Right atrium auricular region (tissue), 2 donors: ENCODE measurements around the gene CALD1. TPM values are rescaled to one million over a fixed set of nuclear protein-coding genes. Genes with fewer than 3 reads are reported as not detected.

ENCODE experiments used
- DNase-seq: peaks from one replicate; pipeline ENCODE4 v3.0.0-alpha.2; 2019; ENCODE audit warnings: low spot score
- H3K27ac ChIP-seq, 2 donors: fragments of 200-600 bp; sonication (generic); 1 replicate in 1 of 2; 2 replicates in 1 of 2; pipeline ENCODE4 v1.5.1; 2016 to 2019
- H3K27me3 ChIP-seq, 2 donors: fragments of 200-600 bp; sonication (generic); one replicate each; pipeline versions ENCODE4 v1.5.1 to v1.6.0; 2017 to 2019
- H3K36me3 ChIP-seq: fragments of 200-600 bp; sonication (generic); one replicate; pipeline ENCODE4 v1.5.1; 2016
- H3K4me1 ChIP-seq, 2 donors: fragments of 200-600 bp; sonication (generic); one replicate each; pipeline versions ENCODE4 v1.5.1 to v1.6.0; 2017 to 2019
- H3K4me3 ChIP-seq, 2 donors: fragments of 200-600 bp; sonication (generic); 1 replicate in 1 of 2; 2 replicates in 1 of 2; pipeline ENCODE4 v1.5.1; 2017 to 2019; ENCODE audit warnings: mild to moderate bottlenecking in 1 of 2, moderate library complexity in 1 of 2
- H3K9me3 ChIP-seq, 2 donors: fragments of 200-600 bp; sonication (generic); one replicate each; pipeline ENCODE4 v1.5.1; 2019
- CTCF ChIP-seq, 2 donors: fragments of 200-600 bp; sonication (generic); IDR thresholded peaks; one replicate each; pipeline ENCODE4 v1.5.1; 2019; ENCODE audit warnings: antibody characterized with exemption in 2 of 2
- total RNA-seq, 2 donors: library from RNA; depleted of rRNA; stranded (reverse); fragments of >200 nt; gene quantifications; one replicate each; pipeline ENCODE4 v1.1.0, GENCODE V29; 2016

CALD1 gene
- total RNA-seq, 2 donors from 2014 or later = 119 to 157 TPM

- Histone ChIP-seq H3K4me3 (no peak overlapping the region), H3K4me1 (peaks cover 2 to 93% of the 10 kb centered on the region in 2 donors), H3K9me3 (no peaks in the 10 kb centered on the region), H3K27me3 (no peaks in the 10 kb centered on the region), H3K36me3 (peaks cover 29% of the 10 kb centered on the region), H3K27ac (peak overlapping the region; percentile 69 to 76)
- TF ChIP-seq CTCF (IDR thresholded peaks at IDR 0.05) = no peak
- no peak for DNase-seq
Measured at GRCh38 chr7:134902058-134902457, 122.6 kb downstream of the CALD1 start.

GRCh38 chr7:134903073-134903790 lies 123.8 kb downstream of the CALD1 start:
- H3K27me3 ChIP-seq = no peaks in the 10 kb centered on the region
- peaks cover 2 to 93% of the 10 kb centered on the region in 2 donors for H3K4me1 ChIP-seq
- no peaks in the 10 kb centered on the region for H3K9me3 ChIP-seq
- DNase-seq = no peak
- TF ChIP-seq CTCF (IDR thresholded peaks at IDR 0.05) = no peak
- peak overlapping the region; percentile 69 to 76 for H3K27ac ChIP-seq
- peaks cover 29% of the 10 kb centered on the region for H3K36me3 ChIP-seq
- H3K4me3 ChIP-seq = no peak overlapping the region

- no peak for TF ChIP-seq CTCF (IDR thresholded peaks at IDR 0.05)
- DNase-seq = peak; percentile 80
- H3K27me3 ChIP-seq = no peaks in the 10 kb centered on the region
- peaks cover 17% of the 10 kb centered on the region for H3K36me3 ChIP-seq
- H3K4me1 ChIP-seq = peaks cover 0 to 83% of the 10 kb centered on the region in 2 donors
- H3K9me3 ChIP-seq = no peaks in the 10 kb centered on the region
- no peak overlapping the region for H3K4me3 ChIP-seq
- peak overlapping the region; percentile 69 to 76 for H3K27ac ChIP-seq
Measured at GRCh38 chr7:134905375-134905774, 125.9 kb downstream of the CALD1 start.

GRCh38 chr7:134907000-134907399 lies 127.6 kb downstream of the CALD1 start:
- H3K9me3 ChIP-seq = no peaks in the 10 kb centered on the region
- no peaks in the 10 kb centered on the region for H3K27me3 ChIP-seq
- H3K27ac ChIP-seq = peak overlapping the region; percentile 69 to 76
- H3K4me1 ChIP-seq = peaks cover 0 to 76% of the 10 kb centered on the region in 2 donors
- no peak for DNase-seq
- no peak overlapping the region for H3K4me3 ChIP-seq
- no peak for TF ChIP-seq CTCF (IDR thresholded peaks at IDR 0.05)
- peaks cover 14% of the 10 kb centered on the region for H3K36me3 ChIP-seq

- Histone ChIP-seq H3K4me3 (no peak overlapping the region), H3K27ac (peak overlapping the region; percentile 69 to 76), H3K36me3 (peaks cover 16% of the 10 kb centered on the region), H3K4me1 (peaks cover 0 to 70% of the 10 kb centered on the region in 2 donors), H3K27me3 (no peaks in the 10 kb centered on the region), H3K9me3 (no peaks in the 10 kb centered on the region)
- no peak for TF ChIP-seq CTCF (IDR thresholded peaks at IDR 0.05)
- DNase-seq = no peak
Measured at GRCh38 chr7:134907639-134908038, 128.2 kb downstream of the CALD1 start.

- H3K9me3 ChIP-seq = no peaks in the 10 kb centered on the region
- peaks cover 13% of the 10 kb centered on the region for H3K36me3 ChIP-seq
- H3K4me1 ChIP-seq = peaks cover 0 to 63% of the 10 kb centered on the region in 2 donors
- H3K4me3 ChIP-seq = no peak overlapping the region
- H3K27me3 ChIP-seq = no peaks in the 10 kb centered on the region
- peak overlapping the region; percentile 12 to 76 for H3K27ac ChIP-seq
- DNase-seq = no peak
- no peak for TF ChIP-seq CTCF (IDR thresholded peaks at IDR 0.05)
Measured at GRCh38 chr7:134908289-134908688, 128.9 kb downstream of the CALD1 start.
